ENCODE measurements around the gene GLRX2.
"Not testable (repeated sequence)": the region's sequence is repeated elsewhere in the genome, so short reads cannot be mapped to it uniquely, and the experiment has no call there.

The GLRX2 gene, protein sequence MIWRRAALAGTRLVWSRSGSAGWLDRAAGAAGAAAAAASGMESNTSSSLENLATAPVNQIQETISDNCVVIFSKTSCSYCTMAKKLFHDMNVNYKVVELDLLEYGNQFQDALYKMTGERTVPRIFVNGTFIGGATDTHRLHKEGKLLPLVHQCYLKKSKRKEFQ

GRCh38 chr1:193104907-193105820 lies at the start of gene GLRX2:
Gene GLRX2 (minus strand): TSS chr1:193105414. CDS start chr1:193105382, 32 bp downstream.
- peak; percentile 85 to 88 for DNase-seq

GRCh38 chr1:193144999-193145398 lies 39.8 kb upstream of the GLRX2 start:
- DNase-seq = no peak

- DNase-seq = no peak
These were observed 39.2 kb upstream of the GLRX2 start for GRCh38 chr1:193144361-193144938.

- DNase-seq = no peak
These were observed 38.1 kb upstream of the GLRX2 start for GRCh38 chr1:193143285-193143684.

DNA sequence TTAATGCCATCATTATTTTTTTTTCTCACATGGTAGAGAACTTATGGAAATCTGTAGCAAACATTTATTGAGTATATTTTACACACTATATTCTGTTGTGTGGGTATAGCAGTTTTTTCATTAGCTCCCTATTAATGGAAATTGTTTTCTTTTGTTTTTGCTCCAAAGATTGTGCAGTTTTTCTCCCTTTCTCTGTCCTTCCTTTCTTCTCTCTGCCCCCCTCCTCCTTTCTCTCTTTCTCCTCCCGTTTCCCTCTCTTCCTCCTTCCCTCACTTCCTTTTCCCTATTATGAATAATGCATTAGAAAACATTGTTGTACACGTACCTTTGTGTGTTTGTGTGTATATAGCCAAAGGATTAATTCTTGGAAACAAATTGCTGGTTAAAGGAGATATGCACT lies 37.2 kb upstream of the GLRX2 start:
- no peak for DNase-seq

DNA sequence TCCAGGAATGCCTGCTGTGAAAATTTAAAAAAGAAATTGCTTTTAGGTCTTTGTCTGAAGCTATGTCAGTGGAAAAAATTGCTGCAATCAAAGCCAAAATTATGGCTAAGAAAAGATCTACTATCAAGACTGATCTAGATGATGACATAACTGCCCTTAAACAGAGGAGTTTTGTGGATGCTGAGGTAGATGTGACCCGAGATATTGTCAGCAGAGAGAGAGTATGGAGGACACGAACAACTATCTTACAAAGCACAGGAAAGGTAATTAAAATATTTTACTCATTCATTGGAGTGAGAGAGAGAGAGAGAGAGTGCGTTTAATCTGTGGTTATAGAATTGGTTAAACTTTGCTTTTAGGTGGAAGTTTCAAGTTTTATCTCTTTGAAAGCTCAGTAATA lies 36.6 kb upstream of the GLRX2 start:
- no peak for DNase-seq

GRCh38 chr1:193140254-193140653 lies 35.0 kb upstream of the GLRX2 start:
- DNase-seq = no peak

- DNase-seq = no peak
These were observed 26.1 kb upstream of the GLRX2 start for GRCh38 chr1:193131266-193131860.

DNA sequence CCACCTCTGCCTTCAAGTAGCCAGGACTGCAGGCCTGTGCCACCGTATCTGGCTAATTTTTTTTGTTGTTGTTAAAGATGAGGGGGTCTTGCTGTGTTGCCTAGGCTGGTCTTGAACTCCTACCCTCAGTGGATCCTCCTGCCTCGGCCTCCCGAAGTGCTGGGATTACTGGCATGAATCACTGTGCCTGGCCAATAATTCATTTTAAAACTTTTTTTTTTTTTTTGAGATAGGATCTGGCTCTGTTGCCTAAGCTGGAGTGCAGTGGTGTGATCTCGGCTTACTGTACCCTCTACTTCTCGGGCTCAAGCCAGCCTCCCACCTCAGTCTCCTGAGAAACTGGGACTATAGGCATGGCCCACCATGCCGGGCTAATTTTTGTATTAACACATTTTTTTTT lies 20.2 kb upstream of the GLRX2 start:
- no peak for DNase-seq

GRCh38 chr1:193123751-193124150 lies 18.5 kb upstream of the GLRX2 start:
- DNase-seq = no peak

- DNase-seq = peak; percentile 91 to 94
These were observed 16.7 kb upstream of the GLRX2 start, which contains the start of gene CDC73 for GRCh38 chr1:193121616-193122593. Gene CDC73 (plus strand): TSS chr1:193122031. CDS start chr1:193122201, 170 bp downstream.

- DNase-seq = no peak
These were observed 15.5 kb upstream of the GLRX2 start for GRCh38 chr1:193120604-193121166.

GRCh38 chr1:193118803-193119730 lies 13.9 kb upstream of the GLRX2 start:
- DNase-seq = no peak

GRCh38 chr1:193118194-193118593 lies 13.0 kb upstream of the GLRX2 start:
- no peak for DNase-seq

- DNase-seq = not testable (repeated sequence)
These were observed 12.0 kb upstream of the GLRX2 start for GRCh38 chr1:193117167-193117566.

DNA sequence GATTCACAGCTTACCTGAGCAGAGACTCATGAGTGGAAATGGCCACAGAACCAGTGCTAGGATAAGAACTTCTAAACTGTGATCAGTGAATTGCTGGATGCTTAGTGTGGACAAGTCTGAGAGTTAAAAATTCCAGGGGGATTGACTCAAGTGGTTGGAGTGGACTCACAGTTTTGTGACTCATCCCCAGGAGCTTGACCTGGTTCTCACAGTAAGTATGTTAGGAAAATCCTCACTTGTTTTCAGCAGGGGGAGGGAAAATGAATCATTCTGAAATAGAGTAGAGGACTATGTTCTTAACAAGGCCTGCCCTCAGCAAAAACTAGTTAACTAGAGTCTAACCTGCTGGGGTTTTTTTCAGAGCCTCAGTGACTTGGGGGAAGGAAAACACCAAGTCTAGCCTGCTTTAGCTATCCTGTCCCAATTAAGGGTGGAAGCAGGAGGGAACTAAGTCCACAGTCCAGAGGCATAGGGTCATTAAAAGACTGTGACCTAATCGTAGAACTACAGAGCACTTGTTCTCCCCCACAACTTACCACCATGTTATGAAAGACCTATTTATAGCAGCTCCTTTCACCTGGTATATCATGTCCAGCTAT lies 10.5 kb upstream of the GLRX2 start:
- DNase-seq = no peak

DNA sequence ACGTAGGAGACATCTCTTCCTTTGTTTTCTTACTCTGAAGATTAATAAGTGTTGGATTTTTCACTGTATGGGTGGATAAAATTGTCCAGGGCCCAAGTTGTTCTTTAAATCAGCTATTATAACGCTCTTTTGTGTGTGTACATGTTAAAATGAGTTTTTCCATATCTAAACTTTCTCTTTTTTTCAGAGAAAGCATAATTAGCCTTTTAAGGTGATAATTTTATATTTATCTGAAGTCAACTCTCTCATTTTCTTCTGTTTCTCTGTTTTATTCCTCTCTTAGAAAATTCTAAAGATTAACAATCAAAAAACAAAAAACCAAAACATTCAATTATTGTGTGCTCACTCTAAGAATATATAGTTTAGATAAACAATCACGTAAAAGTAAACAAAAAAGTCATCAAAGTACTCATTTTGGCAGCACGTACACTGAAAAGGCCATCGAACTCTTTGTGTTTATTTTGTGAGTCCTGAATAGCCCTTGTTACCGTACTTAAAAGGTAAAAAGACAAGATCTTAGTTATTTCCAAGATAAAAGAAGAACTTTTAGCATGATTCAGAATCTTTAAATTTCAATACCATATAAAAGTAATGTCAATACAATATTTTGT lies 9.4 kb upstream of the GLRX2 start:
- DNase-seq = no peak

DNA sequence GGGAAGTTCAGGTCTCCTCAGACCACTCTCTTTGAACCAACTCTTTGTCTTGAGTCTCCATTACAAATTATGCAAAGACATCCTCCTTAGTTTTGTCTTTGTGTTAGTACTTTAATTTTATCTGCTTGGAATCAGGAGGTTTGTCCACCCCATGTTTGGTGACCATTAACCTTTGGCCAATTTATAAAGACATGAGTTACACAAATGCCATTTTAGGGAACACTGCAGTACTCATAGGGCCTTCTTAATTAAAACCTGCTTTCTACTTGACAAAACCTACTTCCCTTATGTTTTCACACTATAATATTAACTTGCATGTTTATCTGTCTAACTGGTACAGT lies 8.7 kb upstream of the GLRX2 start:
- no peak for DNase-seq

DNA sequence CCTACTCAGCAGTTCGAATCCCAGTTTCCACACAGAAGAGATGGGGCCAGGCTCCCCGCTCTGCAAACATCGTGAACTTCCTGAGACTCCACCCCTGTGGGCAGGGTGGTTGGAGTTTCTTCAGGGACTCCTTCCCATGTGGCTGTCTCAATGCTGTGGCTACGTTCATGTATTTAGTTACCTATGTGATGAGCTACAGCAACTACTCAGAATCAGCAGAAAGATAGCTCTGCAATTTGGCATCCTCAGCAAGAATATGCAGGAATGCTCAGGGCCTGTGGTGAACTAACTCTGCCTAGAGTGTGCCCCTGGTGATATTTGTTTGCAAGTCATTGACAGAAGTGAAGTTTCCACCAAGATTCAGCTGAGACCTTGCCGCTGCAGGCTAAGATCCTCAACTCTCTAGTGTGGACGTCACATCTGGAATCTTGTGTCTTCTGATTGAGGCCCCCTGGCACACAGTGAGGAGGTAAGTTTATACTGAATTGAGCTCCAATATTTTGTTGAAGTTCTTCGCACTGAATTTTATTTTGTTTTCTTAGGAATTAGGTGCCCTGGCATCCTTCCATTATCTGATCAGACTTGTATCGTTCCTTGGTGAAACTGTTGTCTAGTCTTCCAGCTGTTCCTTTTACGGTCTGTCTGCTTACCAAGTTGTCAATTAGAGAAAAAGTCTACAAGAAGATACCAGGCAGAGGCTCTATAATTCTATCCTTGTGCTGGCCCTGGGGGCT lies 8.2 kb upstream of the GLRX2 start:
- no peak for DNase-seq
